ENCODE measurements around the gene RNF41. TPM values are rescaled to one million over a fixed set of nuclear protein-coding genes. Genes with fewer than 3 reads are reported as not detected.
A peak's percentile ranks its signal among the peaks of the same experiment; 100 is the strongest.

The RNF41 gene
- total RNA-seq, 4 donors from 2014 or later: 21.1 to 42.5 (median 28.6) TPM

- no peak for TF ChIP-seq POLR2A (IDR thresholded peaks at IDR 0.05)
- TF ChIP-seq, protein P1, sequence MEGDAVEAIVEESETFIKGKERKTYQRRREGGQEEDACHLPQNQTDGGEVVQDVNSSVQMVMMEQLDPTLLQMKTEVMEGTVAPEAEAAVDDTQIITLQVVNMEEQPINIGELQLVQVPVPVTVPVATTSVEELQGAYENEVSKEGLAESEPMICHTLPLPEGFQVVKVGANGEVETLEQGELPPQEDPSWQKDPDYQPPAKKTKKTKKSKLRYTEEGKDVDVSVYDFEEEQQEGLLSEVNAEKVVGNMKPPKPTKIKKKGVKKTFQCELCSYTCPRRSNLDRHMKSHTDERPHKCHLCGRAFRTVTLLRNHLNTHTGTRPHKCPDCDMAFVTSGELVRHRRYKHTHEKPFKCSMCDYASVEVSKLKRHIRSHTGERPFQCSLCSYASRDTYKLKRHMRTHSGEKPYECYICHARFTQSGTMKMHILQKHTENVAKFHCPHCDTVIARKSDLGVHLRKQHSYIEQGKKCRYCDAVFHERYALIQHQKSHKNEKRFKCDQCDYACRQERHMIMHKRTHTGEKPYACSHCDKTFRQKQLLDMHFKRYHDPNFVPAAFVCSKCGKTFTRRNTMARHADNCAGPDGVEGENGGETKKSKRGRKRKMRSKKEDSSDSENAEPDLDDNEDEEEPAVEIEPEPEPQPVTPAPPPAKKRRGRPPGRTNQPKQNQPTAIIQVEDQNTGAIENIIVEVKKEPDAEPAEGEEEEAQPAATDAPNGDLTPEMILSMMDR (IDR thresholded peaks at IDR 0.05): no peak
- H3K9me3 ChIP-seq: no peaks in the 10 kb centered on the region
- H3K27me3 ChIP-seq: no peaks in the 10 kb centered on the region
- WGBS, 2 donors: 90 to 93% methylated on average over 11 of the region's 11 CpGs
- H3K27ac ChIP-seq: peak overlapping the region in 1 of 4 donors; percentile 10
- H3K4me3 ChIP-seq: no peak overlapping the region
- peaks cover 31 to 57% (median 32%) of the 10 kb centered on the region in 3 donors for H3K4me1 ChIP-seq
- no peak for DNase-seq
- intact Hi-C loops (cut with DNase I): no loop called here
- peaks cover 3 to 17% (median 12%) of the 10 kb centered on the region in 3 donors for H3K36me3 ChIP-seq
These were observed 66.4 kb downstream of the RNF41 start for GRCh38 chr12:56155256-56155845.

- intact Hi-C loops (cut with DNase I): no loop called here
These were observed 66.9 kb downstream of the RNF41 start for GRCh38 chr12:56154818-56155217.

DNA sequence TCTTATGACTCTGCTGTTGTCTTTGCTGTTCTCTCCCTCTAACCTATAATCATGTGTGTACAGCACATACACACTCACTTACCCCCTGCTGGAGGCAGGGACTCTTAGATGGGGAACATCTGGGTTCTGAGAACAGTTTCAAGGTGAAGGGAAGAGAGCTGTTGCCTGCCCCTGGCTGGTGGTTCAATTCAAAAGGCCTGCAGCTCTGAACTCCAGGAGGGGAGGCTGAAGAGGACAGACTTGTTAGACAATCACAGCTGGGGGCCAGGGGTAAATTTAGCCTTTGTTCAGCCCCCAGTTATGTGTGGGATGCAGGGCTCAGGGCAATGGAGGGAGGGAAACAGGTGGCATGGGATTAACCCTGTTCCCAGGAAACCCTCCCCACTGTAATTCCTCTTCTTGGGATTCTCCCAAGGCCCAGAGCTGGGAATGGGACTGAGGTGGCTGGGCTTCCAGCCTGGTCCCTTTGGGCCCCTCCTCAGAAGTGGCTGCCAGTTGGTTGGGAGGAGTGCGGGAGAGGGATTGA lies 67.4 kb downstream of the RNF41 start:
- Histone ChIP-seq H3K27me3 (no peaks in the 10 kb centered on the region), H3K27ac (no peak overlapping the region)
- 100% methylated on average over 1 of the region's 1 CpG for WGBS, 2 donors

More at GRCh38 chr12:56154818-56155217, 66.9 kb downstream of the RNF41 start:
- TF ChIP-seq, protein P1 (IDR thresholded peaks at IDR 0.05): no peak
- no peak for TF ChIP-seq POLR2A (IDR thresholded peaks at IDR 0.05)
- no peak overlapping the region for H3K27ac ChIP-seq
- H3K27me3 ChIP-seq: no peaks in the 10 kb centered on the region
- peaks cover 0 to 12% (median 6%) of the 10 kb centered on the region in 3 donors for H3K36me3 ChIP-seq
- H3K4me3 ChIP-seq: no peak overlapping the region
- H3K4me1 ChIP-seq: peaks cover 25 to 52% (median 26%) of the 10 kb centered on the region in 3 donors
- H3K9me3 ChIP-seq: no peaks in the 10 kb centered on the region
- 79 to 88% methylated on average over 2 to 4 of the region's 5 CpGs for WGBS, 2 donors
- no peak for DNase-seq

GRCh38 chr12:56153678-56154065 lies 68.0 kb downstream of the RNF41 start:
- TF ChIP-seq, protein P1 (IDR thresholded peaks at IDR 0.05): no peak
- TF ChIP-seq POLR2A (IDR thresholded peaks at IDR 0.05): no peak
- H3K36me3 ChIP-seq: peaks cover 0 to 6% (median 0%) of the 10 kb centered on the region in 3 donors
- intact Hi-C loops (cut with DNase I): no loop called here
- H3K4me3 ChIP-seq: no peak overlapping the region
- H3K4me1 ChIP-seq: peaks cover 16 to 44% (median 20%) of the 10 kb centered on the region in 3 donors
- DNase-seq: no peak
- H3K9me3 ChIP-seq: no peaks in the 10 kb centered on the region
- no peaks in the 10 kb centered on the region for H3K27me3 ChIP-seq
- WGBS, 2 donors: 43% methylated on average over 1 of the region's 5 CpGs; no CpG with 5 or more reads in 1 of the 2 donors
- H3K27ac ChIP-seq: no peak overlapping the region

More for the DNA sequence above, 67.4 kb downstream of the RNF41 start:
- no peak for TF ChIP-seq POLR2A (IDR thresholded peaks at IDR 0.05)
- TF ChIP-seq, protein P1 (IDR thresholded peaks at IDR 0.05): no peak
- intact Hi-C loops (cut with DNase I): no loop called here
- Histone ChIP-seq H3K4me1 (peaks cover 20 to 47% (median 21%) of the 10 kb centered on the region in 3 donors), H3K9me3 (no peaks in the 10 kb centered on the region), H3K4me3 (no peak overlapping the region), H3K36me3 (peaks cover 0 to 7% (median 2%) of the 10 kb centered on the region in 3 donors)
- DNase-seq: no peak
